ENCODE results near the gene TBC1D2.

- TF ChIP-seq CTCF (conservative IDR thresholded peaks at IDR 0.05; ENCODE audit: low read depth, low read length): no peak
- no peak for TF ChIP-seq POLR2A (IDR thresholded peaks at IDR 0.05; ENCODE audit: low read depth, low read length)
- no peak for TF ChIP-seq USF2 (IDR thresholded peaks at IDR 0.05; ENCODE audit: low read depth, low read length)
- TF ChIP-seq RAD21 (IDR thresholded peaks at IDR 0.05; ENCODE audit: low read length): no peak
- TF ChIP-seq SMC3 (IDR thresholded peaks at IDR 0.05; ENCODE audit: low read depth, low read length): no peak
- TF ChIP-seq CEBPB (IDR thresholded peaks at IDR 0.05; ENCODE audit: low read depth, low read length): no peak
- no peak for TF ChIP-seq RCOR1 (IDR thresholded peaks at IDR 0.05; ENCODE audit: insufficient replicate concordance, low read length)
- TF ChIP-seq BHLHE40 (IDR thresholded peaks at IDR 0.05; ENCODE audit: low read depth, low read length): no peak
Measured at GRCh38 chr9:98159790-98160189, 95.7 kb downstream of the TBC1D2 start.

Measured in IMR-90 (cell line).